ENCODE data around the gene PWWP2B.
A peak's percentile ranks its signal among the peaks of the same experiment; 100 is the strongest.
"Not testable (repeated sequence)": the region's sequence is repeated elsewhere in the genome, so short reads cannot be mapped to it uniquely, and the experiment has no call there.

The PWWP2B gene

GRCh38 chr10:132397036-132397541 lies at the start of gene PWWP2B:
Gene PWWP2B, plus strand, starts transcription at chr10:132397200. Its CDS starts 27 bp downstream, at chr10:132397227.
- no peak for DNase-seq (ENCODE audit: low read depth, low spot score)
- peak within 1 kb of the TSS; percentile 79 for H3K27ac ChIP-seq

DNA sequence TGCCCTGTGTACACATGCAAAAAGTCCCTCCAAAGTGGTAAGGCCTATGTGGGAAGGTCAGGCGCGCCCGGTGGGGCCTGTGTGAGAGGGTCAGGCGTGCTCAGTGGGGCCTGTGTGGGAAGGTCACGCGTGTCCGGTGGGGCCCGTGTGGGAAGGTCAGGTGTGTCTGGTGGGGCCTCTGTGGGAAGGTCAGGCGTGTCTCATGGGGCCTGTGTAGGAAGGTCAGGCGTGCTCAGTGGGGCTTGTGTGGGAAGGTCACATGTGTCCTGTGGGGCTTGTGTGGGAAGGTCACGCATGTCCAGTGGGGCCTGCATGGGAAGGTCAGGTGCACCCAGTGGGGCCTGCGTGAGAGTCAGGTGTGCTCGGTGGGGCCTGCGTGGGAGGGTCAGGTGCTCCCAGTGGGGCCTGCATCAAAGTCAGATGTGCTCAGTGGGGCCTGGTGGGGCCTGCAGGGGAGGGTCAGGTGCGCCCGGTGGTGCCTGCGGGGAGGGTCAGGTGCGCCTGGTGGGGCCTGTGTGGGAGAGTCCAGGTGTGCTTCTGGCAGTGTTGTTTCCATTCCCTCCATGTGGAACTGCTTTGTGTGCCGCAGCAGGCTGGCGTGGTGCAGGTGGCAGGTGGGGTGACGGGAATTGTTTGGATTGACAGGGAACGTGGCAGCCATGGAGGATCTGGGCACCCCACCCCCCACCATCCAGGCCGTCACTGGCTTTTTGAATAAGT lies 49.6 kb upstream of the PWWP2B start:
- H3K27ac ChIP-seq: no peak overlapping the region
- DNase-seq (ENCODE audit: low read depth, low spot score): no peak

DNA sequence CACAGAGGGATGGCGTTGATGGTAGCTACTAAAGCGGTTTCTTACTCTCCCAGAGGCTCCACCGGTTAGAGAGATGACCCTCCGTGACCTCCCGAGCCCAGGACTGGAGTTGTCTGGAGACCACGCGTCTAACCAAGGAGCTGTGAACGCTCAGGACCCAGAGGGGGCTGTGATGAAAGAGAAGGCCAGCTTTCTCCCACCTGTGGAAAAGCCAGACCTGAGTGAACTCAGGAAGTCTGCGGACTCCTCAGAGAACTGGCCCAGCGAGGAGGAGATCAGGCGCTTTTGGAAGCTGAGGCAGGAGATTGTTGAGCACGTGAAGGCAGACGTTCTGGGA lies 49.1 kb upstream of the PWWP2B start:
- no peak for DNase-seq (ENCODE audit: low read depth, low spot score)
- no peak overlapping the region for H3K27ac ChIP-seq

GRCh38 chr10:132349766-132350165 lies 47.2 kb upstream of the PWWP2B start:
- DNase-seq (ENCODE audit: low read depth, low spot score): no peak
- no peak overlapping the region for H3K27ac ChIP-seq

GRCh38 chr10:132350391-132350790 lies 46.6 kb upstream of the PWWP2B start:
- no peak for DNase-seq (ENCODE audit: low read depth, low spot score)
- no peak overlapping the region for H3K27ac ChIP-seq

GRCh38 chr10:132350946-132351345 lies 46.1 kb upstream of the PWWP2B start:
- no peak for DNase-seq (ENCODE audit: low read depth, low spot score)
- no peak overlapping the region for H3K27ac ChIP-seq

- H3K27ac ChIP-seq: no peak overlapping the region
- no peak for DNase-seq (ENCODE audit: low read depth, low spot score)
Observed at GRCh38 chr10:132351611-132352010, 45.4 kb upstream of the PWWP2B start.

GRCh38 chr10:132352462-132353308 lies 44.3 kb upstream of the PWWP2B start:
- not testable (repeated sequence) for DNase-seq (ENCODE audit: low read depth, low spot score); H3K27ac ChIP-seq

DNA sequence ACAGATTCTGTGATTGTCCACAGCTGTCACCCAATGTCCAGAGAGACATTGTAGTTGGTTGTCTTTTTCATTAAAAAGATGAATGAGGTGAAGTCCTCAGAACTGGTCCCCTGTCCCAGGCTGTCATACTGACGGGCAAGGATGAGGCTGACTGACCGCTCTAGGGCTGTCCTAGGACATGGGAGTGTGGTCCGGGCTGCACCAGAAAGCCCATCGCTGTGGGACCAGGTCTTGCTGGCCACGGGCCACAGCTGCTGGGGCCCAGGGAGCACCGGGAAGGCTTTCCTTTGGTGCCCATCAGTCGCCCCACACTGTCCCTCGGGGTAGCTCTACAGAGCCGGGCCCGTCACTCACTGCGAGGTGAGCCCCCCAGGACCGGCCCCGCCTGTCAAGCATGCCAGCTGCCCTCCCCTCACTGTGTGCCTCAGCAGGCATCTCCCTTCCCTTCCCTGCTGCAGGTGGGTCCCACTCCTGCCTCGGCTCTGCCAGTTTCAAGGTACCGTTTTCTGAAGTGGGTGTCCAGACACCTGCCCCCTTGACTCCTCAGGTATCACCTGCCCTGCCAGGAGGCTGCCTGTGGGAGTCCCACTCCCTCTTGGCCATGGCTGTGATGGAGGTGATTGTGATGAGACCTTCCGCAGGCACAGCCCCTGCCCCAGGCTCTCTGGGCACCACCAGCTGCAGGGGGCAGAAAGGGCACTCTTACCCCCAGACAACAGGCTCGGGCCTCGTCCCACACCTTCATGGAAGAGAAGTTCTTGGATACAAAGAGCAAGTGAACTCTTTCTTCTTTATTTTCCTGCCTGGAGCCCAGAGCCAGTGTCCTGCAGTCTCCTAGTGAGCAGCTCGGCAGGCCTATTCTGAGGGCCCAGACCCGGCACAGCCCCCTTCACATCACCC lies 43.3 kb upstream of the PWWP2B start:
- no peak overlapping the region for H3K27ac ChIP-seq
- DNase-seq (ENCODE audit: low read depth, low spot score): no peak

DNA sequence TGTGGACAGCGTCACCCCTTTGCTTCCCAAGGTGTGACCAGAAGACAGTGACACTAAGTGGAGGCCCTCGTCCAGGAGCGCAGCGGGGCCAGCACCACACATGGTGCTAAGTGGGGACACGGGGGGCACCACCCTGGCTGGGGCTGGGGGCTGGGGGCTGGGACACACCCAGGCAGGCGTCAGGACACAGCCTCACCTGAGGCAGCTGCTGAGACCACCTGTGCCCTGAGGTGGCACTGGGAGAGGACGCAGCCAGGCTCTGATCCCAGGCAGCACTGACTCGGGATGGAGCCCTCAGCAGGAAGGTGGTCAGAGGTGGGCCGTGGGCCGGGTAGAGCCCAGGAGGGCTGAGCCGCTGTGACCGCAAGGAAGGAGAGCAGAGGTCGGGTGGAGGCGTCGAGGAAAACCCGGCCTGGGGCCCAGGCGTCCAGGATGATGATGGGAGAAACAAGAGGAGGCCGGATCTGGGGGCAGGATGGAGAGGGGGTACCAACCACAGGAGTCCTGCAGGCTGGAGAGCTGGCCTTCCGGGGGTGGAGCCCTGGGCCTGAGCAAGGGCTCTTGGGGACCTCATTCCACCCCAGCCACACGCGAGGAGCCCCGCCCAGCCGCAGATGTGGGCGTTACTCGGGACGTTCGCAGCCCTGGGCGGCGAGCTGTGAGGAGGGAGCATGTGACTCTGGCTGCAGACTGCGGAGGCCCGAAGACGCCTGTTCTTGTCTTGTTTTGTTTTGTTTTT lies 42.5 kb upstream of the PWWP2B start:
- DNase-seq (ENCODE audit: low read depth, low spot score): no peak
- no peak overlapping the region for H3K27ac ChIP-seq

DNA sequence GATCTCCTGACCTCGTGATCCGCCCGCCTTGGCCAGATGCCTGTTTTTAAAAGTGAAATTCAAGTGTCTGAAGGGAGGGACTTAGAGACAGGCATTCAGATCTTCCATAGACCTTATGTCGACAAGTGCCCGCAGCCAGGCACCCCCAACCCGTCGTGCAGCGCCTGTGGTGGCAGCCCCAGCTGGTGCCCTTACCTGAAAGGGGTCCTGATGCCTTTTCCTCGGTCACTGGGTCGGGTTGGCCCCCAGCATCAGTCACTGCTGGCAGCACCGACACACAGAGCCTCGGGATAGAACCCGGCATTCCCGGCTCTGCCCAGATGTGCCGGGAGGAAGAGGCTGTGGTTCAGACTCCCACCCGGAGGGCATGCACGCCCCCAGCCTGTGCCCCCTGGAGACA lies 41.7 kb upstream of the PWWP2B start:
- DNase-seq (ENCODE audit: low read depth, low spot score): no peak

GRCh38 chr10:132355754-132356153 lies 41.2 kb upstream of the PWWP2B start:
- DNase-seq (ENCODE audit: low read depth, low spot score): no peak
- no peak overlapping the region for H3K27ac ChIP-seq

More for the DNA sequence above, 41.7 kb upstream of the PWWP2B start:
- H3K27ac ChIP-seq: no peak overlapping the region

DNA sequence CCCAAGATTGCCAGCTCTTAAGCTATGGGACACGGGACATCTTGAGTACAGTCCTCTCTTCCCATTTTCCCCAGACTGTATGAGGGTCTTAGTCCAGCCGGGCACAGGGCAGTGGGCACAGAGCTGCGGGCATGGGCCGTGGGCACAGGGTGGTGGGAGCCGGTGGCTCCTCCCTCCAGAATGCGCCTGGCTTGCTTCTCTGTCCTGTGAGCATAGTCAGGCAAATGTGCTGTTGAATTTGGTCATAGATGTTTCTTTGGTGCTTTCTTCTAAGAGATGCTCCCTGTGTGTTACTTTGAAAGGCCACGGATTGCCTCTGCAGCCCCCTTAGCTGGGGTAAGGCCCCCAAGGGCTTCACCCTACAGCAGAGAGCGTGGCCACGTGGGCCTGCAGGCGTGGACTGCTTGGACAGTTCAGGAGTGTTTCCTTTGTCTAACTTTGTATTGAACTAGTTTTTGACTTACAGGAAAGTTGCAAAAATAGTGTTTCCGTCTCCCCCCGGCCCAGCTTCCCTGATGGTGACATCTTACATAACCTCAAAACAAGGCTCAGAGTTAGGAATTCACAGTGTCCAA lies 40.3 kb upstream of the PWWP2B start:
- no peak for DNase-seq (ENCODE audit: low read depth, low spot score)

GRCh38 chr10:132357286-132358058 lies 39.5 kb upstream of the PWWP2B start:
- no peak overlapping the region for H3K27ac ChIP-seq
- DNase-seq (ENCODE audit: low read depth, low spot score): no peak

More for the DNA sequence above, 40.3 kb upstream of the PWWP2B start:
- no peak overlapping the region for H3K27ac ChIP-seq

- no peak for DNase-seq (ENCODE audit: low read depth, low spot score)
- no peak overlapping the region for H3K27ac ChIP-seq
Observed at GRCh38 chr10:132359305-132360040, 37.5 kb upstream of the PWWP2B start.

- H3K27ac ChIP-seq: no peak overlapping the region
- no peak for DNase-seq (ENCODE audit: low read depth, low spot score)
Observed at GRCh38 chr10:132360766-132361447, 36.1 kb upstream of the PWWP2B start.

GRCh38 chr10:132361581-132362101 lies 35.4 kb upstream of the PWWP2B start:
- H3K27ac ChIP-seq: no peak overlapping the region
- no peak for DNase-seq (ENCODE audit: low read depth, low spot score)
